ENCODE results near the gene NAP1L4.

NAP1L4 gene

DNA sequence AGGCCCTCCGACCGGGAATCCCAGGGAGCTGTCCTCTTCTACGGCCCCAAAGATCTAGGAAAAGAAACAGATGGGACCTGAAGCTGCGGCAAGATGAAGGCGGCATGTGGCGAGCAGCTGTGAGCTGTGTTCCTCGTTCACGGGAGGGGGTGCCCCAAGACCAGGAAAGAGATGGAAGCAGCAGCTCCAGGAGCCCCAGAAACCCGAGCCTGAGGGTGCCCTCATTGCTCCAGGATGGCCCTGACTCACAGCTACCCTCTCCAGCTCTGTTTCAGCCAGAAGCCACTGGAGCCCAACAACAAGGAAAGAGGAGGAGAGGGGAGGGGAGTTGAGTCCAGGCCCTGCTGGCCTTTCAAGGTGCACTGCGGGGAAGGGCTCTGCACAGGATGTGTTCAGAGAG lies 23.7 kb upstream of the NAP1L4 start:
- no peak overlapping the region for H3K27ac ChIP-seq (ENCODE audit: low read length)
- H3K9me3 ChIP-seq (replicated peaks; ENCODE audit: insufficient read depth, low read length) = no peaks in the 10 kb centered on the region
- no peaks in the 10 kb centered on the region for H3K9me2 ChIP-seq (replicated peaks; ENCODE audit: insufficient read depth, low read length)
- H3K4me3 ChIP-seq (ENCODE audit: low read length) = no peak overlapping the region
- no peak overlapping the region for H3K9ac ChIP-seq (ENCODE audit: low read length)
- no peaks in the 10 kb centered on the region for H3K27me3 ChIP-seq (replicated peaks; ENCODE audit: insufficient read depth, low read length)
- H2AFZ ChIP-seq (ENCODE audit: low read length) = no peak overlapping the region
- no peaks in the 10 kb centered on the region for H3K4me1 ChIP-seq (ENCODE audit: low read length)
- DNase-seq = no peak
- TF ChIP-seq CTCF (IDR thresholded peaks at IDR 0.05; ENCODE audit: low read length) (no peak), EZH2 (optimal IDR thresholded peaks at IDR 0.05; ENCODE audit: low read depth, low read length) (no peak), EZH2phosphoT487 (IDR thresholded peaks at IDR 0.05; ENCODE audit: low read length) (no peak)
- H3K4me2 ChIP-seq (ENCODE audit: low read depth, low read length) = no peak overlapping the region
- H4K20me1 ChIP-seq (ENCODE audit: insufficient read depth, low read length) = no peaks in the 10 kb centered on the region
- H3K36me3 ChIP-seq (replicated peaks; ENCODE audit: insufficient read depth, low read length) = no peaks in the 10 kb centered on the region
- no peaks in the 10 kb centered on the region for H3F3A ChIP-seq (ENCODE audit: insufficient read depth, low read length)
- peaks cover 5% of the 10 kb centered on the region; the same call in 1 of the 2 replicates for H3K79me2 ChIP-seq (ENCODE audit: low read length)

DNA sequence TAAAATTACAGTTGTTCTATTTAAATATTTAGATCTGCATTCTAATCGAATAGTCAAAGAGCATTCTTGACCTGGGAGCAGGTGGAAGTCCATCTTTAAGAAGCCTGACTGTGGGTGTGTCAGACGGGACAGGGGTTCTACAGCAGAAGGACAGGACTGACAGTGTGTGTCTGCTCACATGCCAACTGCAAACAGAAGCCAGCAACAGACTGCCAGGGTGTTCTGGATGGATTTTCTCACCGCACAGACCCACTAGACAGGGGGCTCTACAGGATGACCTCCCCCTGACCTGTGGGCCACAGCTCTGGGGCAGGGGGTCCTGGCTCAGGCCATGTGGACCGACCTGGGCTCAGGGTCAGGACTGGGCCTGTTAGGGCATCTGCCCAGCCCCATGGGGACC lies 22.8 kb upstream of the NAP1L4 start:
- no peak overlapping the region for H3K4me3 ChIP-seq (ENCODE audit: low read length)
- no peaks in the 10 kb centered on the region for H3K36me3 ChIP-seq (replicated peaks; ENCODE audit: insufficient read depth, low read length)
- no peak overlapping the region for H3K27ac ChIP-seq (ENCODE audit: low read length)
- no peak overlapping the region for H3K4me2 ChIP-seq (ENCODE audit: low read depth, low read length)
- no peaks in the 10 kb centered on the region for H3K27me3 ChIP-seq (replicated peaks; ENCODE audit: insufficient read depth, low read length)
- DNase-seq = no peak
- H2AFZ ChIP-seq (ENCODE audit: low read length) = no peak overlapping the region
- H3K9ac ChIP-seq (ENCODE audit: low read length) = no peak overlapping the region
- TF ChIP-seq CTCF (IDR thresholded peaks at IDR 0.05; ENCODE audit: low read length) (no peak), EZH2 (optimal IDR thresholded peaks at IDR 0.05; ENCODE audit: low read depth, low read length) (no peak), EZH2phosphoT487 (IDR thresholded peaks at IDR 0.05; ENCODE audit: low read length) (no peak)
- peaks cover 7% of the 10 kb centered on the region; the same call in 1 of the 2 replicates for H3K4me1 ChIP-seq (ENCODE audit: low read length)
- H3K9me2 ChIP-seq (replicated peaks; ENCODE audit: insufficient read depth, low read length) = no peaks in the 10 kb centered on the region
- no peaks in the 10 kb centered on the region for H4K20me1 ChIP-seq (ENCODE audit: insufficient read depth, low read length)
- no peaks in the 10 kb centered on the region for H3K79me2 ChIP-seq (ENCODE audit: low read length)
- no peaks in the 10 kb centered on the region for H3K9me3 ChIP-seq (replicated peaks; ENCODE audit: insufficient read depth, low read length)
- 0 out of 2 replicates have a peak, but pooled peaks cover under 1% of the 10 kb centered on the region for H3F3A ChIP-seq (ENCODE audit: insufficient read depth, low read length)

- Histone ChIP-seq H3K27me3 (replicated peaks; ENCODE audit: insufficient read depth, low read length) (no peaks in the 10 kb centered on the region), H3K4me3 (ENCODE audit: low read length) (no peak overlapping the region), H3K79me2 (ENCODE audit: low read length) (no peaks in the 10 kb centered on the region), H3K9ac (ENCODE audit: low read length) (no peak overlapping the region), H3K4me1 (ENCODE audit: low read length) (peaks cover 12% of the 10 kb centered on the region), H3K9me3 (replicated peaks; ENCODE audit: insufficient read depth, low read length) (no peaks in the 10 kb centered on the region), H3K4me2 (ENCODE audit: low read depth, low read length) (no peak overlapping the region), H3K36me3 (replicated peaks; ENCODE audit: insufficient read depth, low read length) (no peaks in the 10 kb centered on the region), H4K20me1 (ENCODE audit: insufficient read depth, low read length) (no peaks in the 10 kb centered on the region), H3F3A (ENCODE audit: insufficient read depth, low read length) (0 out of 2 replicates have a peak, but pooled peaks cover 3% of the 10 kb centered on the region), H3K27ac (ENCODE audit: low read length) (no peak overlapping the region), H2AFZ (ENCODE audit: low read length) (no peak overlapping the region), H3K9me2 (replicated peaks; ENCODE audit: insufficient read depth, low read length) (no peaks in the 10 kb centered on the region)
- no peak for TF ChIP-seq CTCF (IDR thresholded peaks at IDR 0.05; ENCODE audit: low read length)
- TF ChIP-seq EZH2phosphoT487 (IDR thresholded peaks at IDR 0.05; ENCODE audit: low read length) = no peak
- no peak for TF ChIP-seq EZH2 (optimal IDR thresholded peaks at IDR 0.05; ENCODE audit: low read depth, low read length)
- DNase-seq = no peak
Measured at GRCh38 chr11:3014057-3014938, 22.2 kb upstream of the NAP1L4 start.
